SK-N-SH (cell line): ENCODE data around the gene CMTM8. TPM values are rescaled to one million over a fixed set of nuclear protein-coding genes. Genes with fewer than 3 reads are reported as not detected.

ENCODE experiments used
- CTCF ChIA-PET: fragments of 300-600, 350-600 bp; formaldehyde crosslinking; extraction: SDS; loops from one replicate; lab custom pipeline; 2021; lab: Yijun Ruan, JAX
- POLR2A ChIA-PET: fragments of 350-600 bp; sonication (Branson Sonifier 250); formaldehyde crosslinking; extraction: SDS; loops from one replicate; lab custom pipeline; 2020; ENCODE audit warnings: antibody characterized with exemption, inconsistent platforms; lab: Yijun Ruan, JAX
- DNase-seq: peaks from one replicate; pipeline ENCODE4 v3.0.0; 2012
- H2AFZ ChIP-seq: fragments of 200-600 bp; sonication (generic); 2 replicates; pipeline ENCODE4 v1.8.1; 2016; ENCODE audit warnings: antibody characterized with exemption, mild to moderate bottlenecking, low read depth
- H3F3A ChIP-seq: fragments of 200-600 bp; sonication (generic); replicated peaks from 2 replicates; pipeline ENCODE3; 2016; ENCODE audit warnings: antibody characterized with exemption, mild to moderate bottlenecking; ENCODE audit not compliant: insufficient read depth
- H3K27ac ChIP-seq, 2 experiments: fragments of 200-500 bp in 1 of 2; fragments of 200-600 bp in 1 of 2; sonication (Bioruptor generic) in 1 of 2; sonication (generic), shearing (Covaris generic) in 1 of 2; 2 replicates each; pipeline versions ENCODE4 v1.5.1 to v1.6.1; 2014 to 2016; ENCODE audit warnings: low read depth in 2 of 2, inconsistent platforms in 1 of 2, low read length in 1 of 2, mild to moderate bottlenecking in 1 of 2, mixed read lengths in 1 of 2
- H3K27me3 ChIP-seq: fragments of 200-600 bp; sonication (generic), shearing (Covaris generic); 2 replicates; pipeline ENCODE4 v1.6.1; 2016; ENCODE audit warnings: mixed run types; ENCODE audit not compliant: insufficient read depth
- H3K36me3 ChIP-seq, 2 experiments: fragments of 200-500 bp in 1 of 2; fragments of 200-600 bp in 1 of 2; sonication (Bioruptor generic) in 1 of 2; sonication (generic) in 1 of 2; replicated peaks in 1 of 2; 2 replicates each; pipeline versions ENCODE3 to v1.5.1; 2014 to 2016; ENCODE audit warnings: low read length in 1 of 2, mild to moderate bottlenecking in 1 of 2; ENCODE audit not compliant: insufficient read depth in 2 of 2, control insufficient read depth in 1 of 2
- H3K4me1 ChIP-seq, 2 experiments: fragments of 200-500 bp in 1 of 2; fragments of 200-600 bp in 1 of 2; sonication (Bioruptor generic) in 1 of 2; sonication (generic), shearing (Covaris generic) in 1 of 2; 2 replicates each; pipeline versions ENCODE4 v1.5.1 to v1.6.1; 2014 to 2016; ENCODE audit warnings: low read depth in 1 of 2, low read length in 1 of 2, mixed run types in 1 of 2; ENCODE audit not compliant: insufficient read depth in 2 of 2, control insufficient read depth in 1 of 2
- H3K4me2 ChIP-seq: fragments of 200-600 bp; sonication (generic), shearing (Covaris generic); 2 replicates; pipeline ENCODE4 v1.6.1; 2017; ENCODE audit warnings: mixed run types
- H3K4me3 ChIP-seq, 2 experiments: fragments of 200-500 bp in 1 of 2; fragments of 200-600 bp in 1 of 2; sonication (Bioruptor generic) in 1 of 2; sonication (generic), shearing (Covaris generic) in 1 of 2; 2 replicates each; pipeline versions ENCODE4 v1.5.1 to v1.8.1; 2014 to 2016; ENCODE audit warnings: low read depth in 2 of 2, inconsistent platforms in 1 of 2, low read length in 1 of 2, mild to moderate bottlenecking in 1 of 2, mixed read lengths in 1 of 2, moderate library complexity in 1 of 2
- H3K79me2 ChIP-seq: fragments of 200-600 bp; sonication (generic); 2 replicates; pipeline ENCODE4 v1.8.1; 2017; ENCODE audit warnings: mild to moderate bottlenecking; ENCODE audit not compliant: insufficient read depth
- H3K9ac ChIP-seq: fragments of 200-600 bp; sonication (generic); 2 replicates; pipeline ENCODE4 v1.6.1; 2017; ENCODE audit warnings: mixed run types
- H3K9me2 ChIP-seq: fragments of 200-600 bp; sonication (generic); 2 replicates; pipeline ENCODE4 v1.6.1; 2017; ENCODE audit warnings: mixed run types
- H3K9me3 ChIP-seq: fragments of 200-600 bp; sonication (generic); 2 replicates; pipeline ENCODE4 v1.6.1; 2017; ENCODE audit warnings: mixed run types, mild to moderate bottlenecking, moderate library complexity
- H4K20me1 ChIP-seq: fragments of 200-600 bp; sonication (generic); 2 replicates; pipeline ENCODE4 v1.6.1; 2017; ENCODE audit warnings: mild to moderate bottlenecking, mixed run types; ENCODE audit not compliant: insufficient read depth
- CHD2 ChIP-seq: fragments of 150-350 bp; IDR thresholded peaks from 2 replicates; pipeline ENCODE4 v1.6.1; 2018; ENCODE audit warnings: low read length; ENCODE audit not compliant: partially characterized antibody
- CTCF ChIP-seq: fragments of 200-600 bp; sonication (generic); IDR thresholded peaks from 2 replicates; pipeline ENCODE4 v1.6.1; 2017; ENCODE audit warnings: antibody characterized with exemption, mild to moderate bottlenecking, moderate library complexity
- EP300 ChIP-seq, 2 experiments: IDR thresholded peaks; 2 replicates each; pipeline versions ENCODE4 v1.4.0 to v1.6.1; 2012; ENCODE audit warnings: borderline replicate concordance in 1 of 2, low read depth in 1 of 2, low read length in 1 of 2
- GABPA ChIP-seq: IDR thresholded peaks from 2 replicates; pipeline ENCODE4 v1.4.0; 2012; ENCODE audit warnings: low read depth, mild to moderate bottlenecking
- MEF2A ChIP-seq: IDR thresholded peaks from 2 replicates; pipeline ENCODE4 v1.4.0; 2012; ENCODE audit warnings: low read depth, borderline replicate concordance
- PBX3 ChIP-seq: IDR thresholded peaks from 2 replicates; pipeline ENCODE4; 2012
- POLR2AphosphoS5 ChIP-seq: IDR thresholded peaks from 2 replicates; pipeline ENCODE4 v1.6.1; 2012; ENCODE audit warnings: low read depth, low read length
- RAD21 ChIP-seq: IDR thresholded peaks from 2 replicates; pipeline ENCODE4 v1.6.1; 2012; ENCODE audit warnings: mild to moderate bottlenecking, low read length
- RFX5 ChIP-seq: IDR thresholded peaks from 2 replicates; pipeline ENCODE4 v1.6.1; 2012; ENCODE audit warnings: mild to moderate bottlenecking, improper control_type of control experiment, low read length
- RXRA ChIP-seq: IDR thresholded peaks from 2 replicates; pipeline ENCODE4 v1.4.0; 2012; ENCODE audit warnings: low read depth, mild to moderate bottlenecking, borderline replicate concordance
- SIN3A ChIP-seq: IDR thresholded peaks from 2 replicates; pipeline ENCODE4 v1.6.1; 2012; ENCODE audit warnings: low read depth, mild to moderate bottlenecking, low read length, moderate library complexity, borderline replicate concordance
- SMC3 ChIP-seq: IDR thresholded peaks from 2 replicates; pipeline ENCODE4 v1.6.1; 2012; ENCODE audit warnings: low read depth, low read length, improper control_type of control experiment
- TAF1 ChIP-seq: IDR thresholded peaks from 2 replicates; pipeline ENCODE4 v1.6.1; 2012; ENCODE audit warnings: low read depth, mild to moderate bottlenecking, low read length, moderate library complexity, borderline replicate concordance
- USF1 ChIP-seq: IDR thresholded peaks from 2 replicates; pipeline ENCODE4 v1.4.0; 2012; ENCODE audit warnings: low read depth, borderline replicate concordance
- ZBTB33 ChIP-seq: IDR thresholded peaks from 2 replicates; pipeline ENCODE4 v1.4.0; 2012; ENCODE audit warnings: low read depth, borderline replicate concordance
- WGBS: methylation state at CpG from one replicate; pipeline ENCODE4 v1.1.6; 2017; ENCODE audit warnings: low lambda C conversion rate; 5-methylcytosine and 5-hydroxymethylcytosine counted together
- polyA plus RNA-seq, 3 experiments: library from polyadenylated mRNA; depleted of rRNA; stranded (reverse); fragments of >200 nt; gene quantifications; 2 replicates each; pipeline ENCODE4 v1.2.3, GENCODE V29; 2012
- TF ChIP-seq, protein P1 (sequence below): fragments of 150-350 bp; IDR thresholded peaks from 2 replicates; pipeline ENCODE4 v1.6.1; 2017; ENCODE audit warnings: antibody characterized with exemption, low read length, low read depth, borderline replicate concordance

The CMTM8 gene
- polyA plus RNA-seq, 1 of the 3 experiments (the other 2 are of a cell fraction) = 9.7 TPM

GRCh38 chr3:32236377-32236776 is 2.1 kb upstream of the CMTM8 start:
- Histone ChIP-seq H3K9ac (no peak overlapping the region), H3K4me1 (peaks cover 0 to 13% of the 10 kb centered on the region in 2 experiments; a peak in 1 of 4 replicates), H3K4me2 (no peak overlapping the region), H3K9me2 (no peaks in the 10 kb centered on the region), H2AFZ (no peak overlapping the region), H3K27ac (no peak overlapping the region), H3K4me3 (no peak overlapping the region), H4K20me1 (no peaks in the 10 kb centered on the region; the same call in 1 of the 2 replicates), H3F3A (no peaks in the 10 kb centered on the region), H3K79me2 (no peaks in the 10 kb centered on the region), H3K9me3 (no peaks in the 10 kb centered on the region), H3K36me3 (no peaks in the 10 kb centered on the region), H3K27me3 (no peaks in the 10 kb centered on the region)
- CTCF ChIA-PET = no interaction called here
- POLR2A ChIA-PET = interaction anchor here (0.6 kb wide), 1 partner anchor 9 kb away, joined by 3 read pairs; no protein-coding TSS in a partner anchor
- no peak for DNase-seq
- no peak for TF ChIP-seq RXRA
- TF ChIP-seq RFX5 = no peak
- TF ChIP-seq SMC3 = no peak
- no peak for TF ChIP-seq CTCF
- TF ChIP-seq, protein P1, sequence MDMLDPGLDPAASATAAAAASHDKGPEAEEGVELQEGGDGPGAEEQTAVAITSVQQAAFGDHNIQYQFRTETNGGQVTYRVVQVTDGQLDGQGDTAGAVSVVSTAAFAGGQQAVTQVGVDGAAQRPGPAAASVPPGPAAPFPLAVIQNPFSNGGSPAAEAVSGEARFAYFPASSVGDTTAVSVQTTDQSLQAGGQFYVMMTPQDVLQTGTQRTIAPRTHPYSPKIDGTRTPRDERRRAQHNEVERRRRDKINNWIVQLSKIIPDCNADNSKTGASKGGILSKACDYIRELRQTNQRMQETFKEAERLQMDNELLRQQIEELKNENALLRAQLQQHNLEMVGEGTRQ = no peak
- no peak for TF ChIP-seq CHD2
- TF ChIP-seq EP300 (IDR thresholded peaks at IDR 0.05; ENCODE audit: borderline replicate concordance in 1 of 2, low read depth in 1 of 2, low read length in 1 of 2) = no peak
- no peak for TF ChIP-seq TAF1
- no peak for TF ChIP-seq MEF2A

DNA sequence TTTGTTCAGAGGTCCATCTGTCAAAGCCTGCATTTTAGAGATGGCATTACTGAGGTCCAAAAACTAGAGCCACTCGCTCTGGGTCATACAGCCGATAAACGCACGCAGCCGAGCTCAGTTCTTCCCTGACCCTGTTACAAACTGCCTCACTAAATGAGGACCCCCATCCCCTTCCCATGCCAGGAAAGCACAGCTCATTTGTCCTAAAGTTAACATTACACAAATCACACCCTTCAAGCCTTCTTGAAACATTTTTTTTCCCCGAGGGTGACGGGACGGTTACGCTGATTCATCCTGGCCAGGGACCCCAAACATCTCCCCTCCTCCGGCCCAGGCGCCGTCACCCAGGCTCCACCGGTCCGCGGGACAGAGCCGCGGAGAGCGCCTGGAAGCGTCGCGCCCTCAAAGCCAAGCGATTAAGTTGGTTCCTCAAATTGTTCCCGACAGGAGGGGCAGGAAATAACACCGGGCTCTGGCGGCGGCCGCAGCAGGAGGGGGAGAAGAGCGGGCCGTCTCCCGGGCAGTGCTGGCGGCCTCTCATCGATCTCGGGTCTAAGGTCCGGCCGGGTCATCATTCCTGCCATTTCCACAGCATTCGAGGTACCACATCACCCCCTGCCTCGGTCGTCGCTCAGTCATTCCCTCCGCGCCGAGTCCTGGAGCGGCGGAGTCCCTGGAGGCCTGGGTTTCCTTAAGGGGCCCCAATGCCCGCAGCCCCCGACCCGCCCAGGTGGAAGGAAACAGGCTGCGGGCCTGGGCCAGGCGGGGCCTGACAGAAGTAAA is 619 bp upstream of the CMTM8 start:
- 0 out of 2 replicates have a peak overlapping the region, but pooled peaks have one; percentile 95 for H2AFZ ChIP-seq
- peak overlapping the region; percentile 94 for H3K4me2 ChIP-seq
- POLR2A ChIA-PET = no interaction called here
- no peaks in the 10 kb centered on the region for H3K36me3 ChIP-seq
- DNase-seq = peak; percentile 70
- peaks cover 0 to 13% of the 10 kb centered on the region in 2 experiments; a peak in 1 of 4 replicates for H3K4me1 ChIP-seq
- H3K9ac ChIP-seq = no peak overlapping the region
- no peaks in the 10 kb centered on the region; the same call in 1 of the 2 replicates for H3K79me2 ChIP-seq
- H3K9me3 ChIP-seq = no peaks in the 10 kb centered on the region
- WGBS = 42% methylated on average over 22 of the region's 49 CpGs
- H3K4me3 ChIP-seq = peak overlapping the region; percentile 73 to 87
- no peak overlapping the region for H3K27ac ChIP-seq
- no peaks in the 10 kb centered on the region for H3K27me3 ChIP-seq
- H3K9me2 ChIP-seq = no peaks in the 10 kb centered on the region
- no peak for TF ChIP-seq TAF1
- no peak for TF ChIP-seq USF1
- TF ChIP-seq POLR2AphosphoS5 = no peak
- no peak for TF ChIP-seq GABPA
- no peak for TF ChIP-seq ZBTB33
- TF ChIP-seq RAD21 = no peak
- no peak for TF ChIP-seq SIN3A
- TF ChIP-seq RXRA = no peak
- TF ChIP-seq PBX3 = no peak
- TF ChIP-seq, all 33 proteins: peak for 0
- Histone ChIP-seq H3F3A (no peaks in the 10 kb centered on the region), H4K20me1 (no peaks in the 10 kb centered on the region; the same call in 1 of the 2 replicates)
- CTCF ChIA-PET = no interaction called here
